Lung (tissue), 12 donors: ENCODE measurements around the gene HLA-DRA. TPM values are rescaled to one million over a fixed set of nuclear protein-coding genes. Genes with fewer than 3 reads are reported as not detected.
A peak's percentile ranks its signal among the peaks of the same experiment; 100 is the strongest.

ENCODE experiments used
- ATAC-seq: fragments of 200-7000 bp; cut with Tn5 transposase; one replicate; pipeline ENCODE4 v1.9.1; 2020; ENCODE audit warnings: moderate number of reproducible peaks; ENCODE audit not compliant: insufficient read depth, low FRiP score
- DNase-seq, 3 donors: peaks; one replicate each; pipeline ENCODE4 v3.0.0-alpha.2; 2013 to 2017
- H3K27ac ChIP-seq, 2 donors: one replicate each; pipeline ENCODE4 v1.5.1; 2013; ENCODE audit warnings: mild to moderate bottlenecking in 2 of 2, moderate library complexity in 2 of 2, control low read depth in 1 of 2, inconsistent platforms in 1 of 2, low read depth in 1 of 2, low read length in 1 of 2
- H3K27me3 ChIP-seq, 3 donors: one replicate each; pipeline ENCODE4 v1.5.1; 2013; ENCODE audit warnings: low read length in 2 of 3; ENCODE audit not compliant: control insufficient read depth in 3 of 3, insufficient read depth in 3 of 3
- H3K36me3 ChIP-seq, 4 donors: one replicate each; pipeline ENCODE4 v1.5.1; 2013; ENCODE audit warnings: low read length in 4 of 4, mild to moderate bottlenecking in 1 of 4, moderate library complexity in 1 of 4; ENCODE audit not compliant: control insufficient read depth in 4 of 4, insufficient read depth in 4 of 4
- H3K4me1 ChIP-seq, 5 donors: one replicate each; pipeline ENCODE4 v1.5.1; 2013; ENCODE audit warnings: low read length in 5 of 5, mild to moderate bottlenecking in 2 of 5, moderate library complexity in 1 of 5; ENCODE audit not compliant: control insufficient read depth in 5 of 5, insufficient read depth in 5 of 5
- H3K4me3 ChIP-seq: one replicate; pipeline ENCODE4 v1.5.1; 2013; ENCODE audit warnings: mild to moderate bottlenecking, control low read depth, moderate library complexity
- H3K9ac ChIP-seq, 2 donors: one replicate each; pipeline ENCODE4 v1.5.1; 2013; ENCODE audit warnings: low read length in 2 of 2, control low read depth in 1 of 2; ENCODE audit not compliant: insufficient read depth in 1 of 2
- H3K9me3 ChIP-seq, 4 donors: one replicate each; pipeline ENCODE4 v1.5.1; 2013; ENCODE audit warnings: low read length in 3 of 4, mild to moderate bottlenecking in 1 of 4, moderate library complexity in 1 of 4; ENCODE audit not compliant: control insufficient read depth in 4 of 4, insufficient read depth in 3 of 4
- WGBS, 2 donors: extraction: QIAGEN DNeasy Blood & Tissue Kit; methylation state at CpG; one replicate each; pipeline ENCODE4 v1.1.7; 2013; 5-methylcytosine and 5-hydroxymethylcytosine counted together
- polyA plus RNA-seq, 2 donors: library from polyadenylated mRNA; stranded (reverse); fragments of 200-250 nt; gene quantifications; one replicate each; pipeline ENCODE4 v1.2.1, GENCODE V29; 2013
- total RNA-seq, 2 donors: library from RNA; depleted of rRNA in 1 of 2; stranded (reverse); fragments of >200 nt in 1 of 2; gene quantifications; one replicate each; pipeline ENCODE4 v1.2.1, GENCODE V29; 2014 to 2021
- TF ChIP-seq, protein P1 (sequence below): IDR thresholded peaks from 2 replicates; pipeline ENCODE4 v1.5.1; 2012; ENCODE audit warnings: mild to moderate bottlenecking; ENCODE audit errors: control extremely low read depth, extremely low read depth
- donor health status: control.
- donor health status: control.
- donor health status: Bipolar disorder and iron deficiency.
- donor health status: healthy.
- donor health status: DM: yes; HTN: yes; CAD: no.

The HLA-DRA gene
- total and polyA plus RNA-seq, 4 donors, result 421 to 1,160 (median 875) TPM

DNA sequence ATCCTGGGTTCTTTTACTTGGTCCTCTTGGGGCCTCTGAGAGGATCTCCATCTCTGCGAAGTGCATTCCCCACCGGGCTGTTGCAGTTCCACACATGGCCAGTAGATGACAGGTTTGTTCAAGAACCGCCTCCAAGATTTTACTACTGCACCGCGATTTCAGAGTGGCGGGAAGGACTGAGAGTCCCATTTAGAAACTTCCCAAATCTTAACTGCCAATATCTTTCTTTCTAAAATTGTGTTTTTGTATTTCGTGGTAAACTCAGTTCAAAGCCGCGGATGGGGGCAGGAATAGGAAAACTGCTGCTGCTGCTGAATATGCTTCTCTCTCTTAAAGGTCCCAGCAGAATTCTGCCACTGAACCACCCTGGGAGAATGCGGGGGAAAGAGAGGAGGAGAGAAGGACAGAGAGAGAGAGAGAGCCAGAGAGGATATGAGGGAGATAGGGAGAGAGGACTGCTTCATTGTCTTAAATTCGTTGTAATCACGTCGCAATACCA, 24.1 kb upstream of the HLA-DRA start:
- TF ChIP-seq, protein P1, sequence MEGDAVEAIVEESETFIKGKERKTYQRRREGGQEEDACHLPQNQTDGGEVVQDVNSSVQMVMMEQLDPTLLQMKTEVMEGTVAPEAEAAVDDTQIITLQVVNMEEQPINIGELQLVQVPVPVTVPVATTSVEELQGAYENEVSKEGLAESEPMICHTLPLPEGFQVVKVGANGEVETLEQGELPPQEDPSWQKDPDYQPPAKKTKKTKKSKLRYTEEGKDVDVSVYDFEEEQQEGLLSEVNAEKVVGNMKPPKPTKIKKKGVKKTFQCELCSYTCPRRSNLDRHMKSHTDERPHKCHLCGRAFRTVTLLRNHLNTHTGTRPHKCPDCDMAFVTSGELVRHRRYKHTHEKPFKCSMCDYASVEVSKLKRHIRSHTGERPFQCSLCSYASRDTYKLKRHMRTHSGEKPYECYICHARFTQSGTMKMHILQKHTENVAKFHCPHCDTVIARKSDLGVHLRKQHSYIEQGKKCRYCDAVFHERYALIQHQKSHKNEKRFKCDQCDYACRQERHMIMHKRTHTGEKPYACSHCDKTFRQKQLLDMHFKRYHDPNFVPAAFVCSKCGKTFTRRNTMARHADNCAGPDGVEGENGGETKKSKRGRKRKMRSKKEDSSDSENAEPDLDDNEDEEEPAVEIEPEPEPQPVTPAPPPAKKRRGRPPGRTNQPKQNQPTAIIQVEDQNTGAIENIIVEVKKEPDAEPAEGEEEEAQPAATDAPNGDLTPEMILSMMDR, result peak; percentile 91
- H3K9me3 ChIP-seq, result no peaks in the 10 kb centered on the region
- no peak for ATAC-seq
- WGBS, 2 donors, result 7 to 15% methylated on average over 13 of the region's 13 CpGs
- no peak overlapping the region for H3K27ac ChIP-seq
- H3K4me1 ChIP-seq, result no peaks in the 10 kb centered on the region
- no peaks in the 10 kb centered on the region for H3K36me3 ChIP-seq
- H3K9ac ChIP-seq, result no peak overlapping the region
- H3K4me3 ChIP-seq, result no peak overlapping the region
- peaks cover 3 to 52% (median 39%) of the 10 kb centered on the region in 3 donors for H3K27me3 ChIP-seq
- peak; percentile 76 to 79 (median 79) for DNase-seq

DNA sequence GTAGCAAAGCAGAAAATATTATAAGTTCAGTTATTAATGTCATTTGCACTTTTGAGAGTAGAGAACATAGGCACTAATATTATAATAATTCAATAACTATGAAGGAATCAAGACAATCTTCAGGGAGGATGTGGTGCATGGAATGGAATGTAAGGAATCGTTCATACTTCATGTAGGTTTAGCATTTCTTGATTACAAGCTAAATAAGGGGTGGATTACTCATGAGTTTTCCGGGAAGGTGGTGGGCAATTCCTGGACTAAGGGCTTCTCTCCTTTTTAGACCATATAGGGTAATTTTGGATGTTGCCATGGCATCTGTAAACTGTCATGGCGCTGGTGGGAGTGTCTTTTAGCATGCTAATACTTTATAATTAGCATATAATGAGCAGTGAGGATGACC, 23.7 kb upstream of the HLA-DRA start:
- ATAC-seq (no peak), DNase-seq (no peak)
- no peak overlapping the region for H3K27ac ChIP-seq
- H3K27me3 ChIP-seq, result peaks cover 3 to 55% (median 40%) of the 10 kb centered on the region in 3 donors
- no peaks in the 10 kb centered on the region for H3K4me1 ChIP-seq
- TF ChIP-seq, protein P1, result no peak
- H3K36me3 ChIP-seq, result no peaks in the 10 kb centered on the region
- WGBS, 2 donors, result 77 to 92% methylated on average over 3 of the region's 3 CpGs
- no peak overlapping the region for H3K9ac ChIP-seq
- no peaks in the 10 kb centered on the region for H3K9me3 ChIP-seq
- H3K4me3 ChIP-seq, result no peak overlapping the region

DNA sequence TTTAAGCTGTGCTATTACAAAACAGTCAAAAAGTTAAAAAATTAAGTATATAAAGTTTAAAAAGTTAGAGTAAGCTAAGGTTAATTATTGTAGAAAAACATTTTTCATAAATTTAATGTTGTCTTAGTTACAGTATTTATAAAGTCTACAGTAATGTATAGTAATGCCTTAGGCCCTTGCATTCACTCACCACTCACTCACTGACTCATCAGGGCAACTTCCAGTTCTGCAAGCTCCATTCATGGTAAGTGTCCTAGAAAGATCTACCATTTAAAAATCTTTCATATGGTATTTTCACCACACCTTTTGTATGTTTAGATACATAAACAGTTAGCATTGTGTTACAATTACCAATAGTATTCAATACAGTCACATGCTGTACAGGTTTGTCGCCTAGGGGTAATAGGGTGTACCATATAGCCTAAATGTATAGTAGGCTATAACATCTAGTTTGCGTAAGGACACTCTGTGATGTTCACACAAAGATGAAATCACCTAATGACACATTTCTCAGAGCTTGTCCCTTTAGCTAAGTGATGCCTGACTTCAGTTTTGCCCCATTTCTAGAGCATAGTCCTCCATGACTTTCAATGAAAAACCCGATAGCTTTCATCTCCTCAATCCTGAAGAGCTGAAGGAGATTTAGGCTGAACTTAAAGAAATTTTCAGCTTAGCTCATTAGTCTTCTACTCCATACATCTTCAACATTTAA, 14.9 kb upstream of the HLA-DRA start:
- Histone ChIP-seq H3K9ac (no peak overlapping the region), H3K27me3 (peaks cover 3 to 12% (median 11%) of the 10 kb centered on the region in 3 donors), H3K27ac (no peak overlapping the region), H3K36me3 (no peaks in the 10 kb centered on the region), H3K4me1 (no peaks in the 10 kb centered on the region), H3K4me3 (no peak overlapping the region), H3K9me3 (peaks cover 0 to 2% (median 0%) of the 10 kb centered on the region in 4 donors)
- DNase-seq (no peak), ATAC-seq (no peak)
- TF ChIP-seq, protein P1, result no peak
- WGBS, 2 donors, result 82 to 96% methylated on average over 3 of the region's 3 CpGs
